Astrocyte (in vitro differentiated cells and primary cell): ENCODE measurements around the gene STKLD1. TPM values are rescaled to one million over a fixed set of nuclear protein-coding genes. Genes with fewer than 3 reads are reported as not detected.
A peak's percentile ranks its signal among the peaks of the same experiment; 100 is the strongest.
"Not testable (repeated sequence)": the region's sequence is repeated elsewhere in the genome, so short reads cannot be mapped to it uniquely, and the experiment has no call there.

Experiments
- DNase-seq: peaks from one replicate; pipeline ENCODE4 v3.0.0-alpha.2; 2010; ENCODE audit warnings: low read depth
- FAIRE-seq: peaks from 2 replicates; lab custom pipeline; 2011; peaks lifted over from hg19 to GRCh38; lab: Jason Lieb, UNC
- H2AFZ ChIP-seq: 2 replicates; pipeline ENCODE4 v1.6.0; 2012; ENCODE audit warnings: low read depth, low read length, inconsistent platforms
- H3K27ac ChIP-seq: 2 replicates; pipeline ENCODE4 v1.5.1; 2011; ENCODE audit warnings: low read depth, low read length, inconsistent platforms
- H3K27me3 ChIP-seq: 2 replicates; pipeline ENCODE4 v1.6.0; 2011; ENCODE audit warnings: low read length, inconsistent platforms; ENCODE audit not compliant: insufficient read depth
- H3K36me3 ChIP-seq: 2 replicates; pipeline ENCODE4 v1.5.1; 2011; ENCODE audit warnings: low read length, inconsistent platforms; ENCODE audit not compliant: insufficient read depth
- H3K4me1 ChIP-seq: 2 replicates; pipeline ENCODE4 v1.5.1; 2011; ENCODE audit warnings: low read length, inconsistent platforms; ENCODE audit not compliant: insufficient read depth
- H3K4me2 ChIP-seq: 2 replicates; pipeline ENCODE4 v1.6.0; 2012; ENCODE audit warnings: low read length, inconsistent platforms
- H3K4me3 ChIP-seq: 2 replicates; pipeline ENCODE4 v1.5.1; 2011; ENCODE audit warnings: low read depth, mild to moderate bottlenecking, low read length, inconsistent platforms; ENCODE audit not compliant: insufficient read depth
- H3K79me2 ChIP-seq: 2 replicates; pipeline ENCODE4 v1.6.0; 2012; ENCODE audit warnings: mild to moderate bottlenecking, low read length, inconsistent platforms; ENCODE audit not compliant: insufficient read depth
- H3K9ac ChIP-seq: 2 replicates; pipeline ENCODE4 v1.6.0; 2012; ENCODE audit warnings: mild to moderate bottlenecking, low read length, inconsistent platforms
- H3K9me3 ChIP-seq: 2 replicates; pipeline ENCODE4 v1.5.1; 2012; ENCODE audit warnings: low read depth, mild to moderate bottlenecking, low read length, inconsistent platforms; ENCODE audit not compliant: insufficient read depth
- H4K20me1 ChIP-seq: 2 replicates; pipeline ENCODE4 v1.6.0; 2012; ENCODE audit warnings: low read length, inconsistent platforms; ENCODE audit not compliant: insufficient read depth
- H3K27ac Mint-ChIP-seq: one replicate; pipeline ENCODE4 v1.8.0; 2021; ENCODE audit warnings: mild to moderate bottlenecking, mixed read lengths; ENCODE audit not compliant: unreplicated experiment
- H3K27me3 Mint-ChIP-seq: one replicate; pipeline ENCODE4 v1.8.0; 2021; ENCODE audit warnings: low read depth, mixed read lengths; ENCODE audit not compliant: unreplicated experiment
- H3K36me3 Mint-ChIP-seq: one replicate; pipeline ENCODE4 v1.8.0; 2021; ENCODE audit warnings: low read depth, mixed read lengths; ENCODE audit not compliant: unreplicated experiment
- H3K4me1 Mint-ChIP-seq: one replicate; pipeline ENCODE4 v1.8.0; 2021; ENCODE audit warnings: low read depth, mixed read lengths; ENCODE audit not compliant: unreplicated experiment
- H3K4me3 Mint-ChIP-seq: one replicate; pipeline ENCODE4 v1.8.0; 2021; ENCODE audit warnings: mild to moderate bottlenecking, moderate library complexity, mixed read lengths; ENCODE audit not compliant: unreplicated experiment
- H3K9me3 Mint-ChIP-seq: one replicate; pipeline ENCODE4 v1.8.0; 2021; ENCODE audit warnings: mild to moderate bottlenecking, mixed read lengths; ENCODE audit not compliant: unreplicated experiment
- EZH2 ChIP-seq: IDR thresholded peaks from 2 replicates; pipeline ENCODE4 v1.6.1; 2012; ENCODE audit warnings: mild to moderate bottlenecking, low read length, inconsistent platforms; ENCODE audit not compliant: insufficient read depth
- total RNA-seq: library from RNA; stranded (reverse); gene quantifications from 2 replicates; pipeline ENCODE4 v1.2.1, GENCODE V29; 2021
- TF ChIP-seq, protein P1 (sequence below): IDR thresholded peaks from 2 replicates; pipeline ENCODE4 v1.5.1; 2011; ENCODE audit warnings: low read depth, mild to moderate bottlenecking, inconsistent platforms, low read length, moderate library complexity; ENCODE audit not compliant: insufficient read depth

STKLD1 gene
- total RNA-seq, 1 donor from 2014 or later: 0.82 TPM

DNA sequence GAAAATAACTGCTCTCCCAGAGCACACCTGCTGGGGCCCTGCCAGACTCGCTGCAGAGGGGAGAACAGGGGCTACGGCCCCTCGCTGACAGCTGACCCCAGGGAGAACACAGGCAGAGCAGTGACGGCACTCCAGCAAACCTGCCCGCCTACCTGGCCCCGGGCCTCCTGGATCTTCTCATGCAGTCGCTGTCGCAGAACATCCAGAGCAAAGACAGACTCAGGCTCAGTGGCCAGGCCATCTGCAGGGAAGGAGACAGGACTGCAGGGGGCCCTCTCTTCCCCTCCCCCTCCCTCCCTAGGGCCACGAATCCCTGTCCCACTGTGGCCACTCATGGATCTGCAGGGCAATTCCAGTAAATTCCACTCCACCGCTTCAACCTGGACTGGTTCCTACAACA lies 42.6 kb upstream of the STKLD1 start:
- peak overlapping the region; percentile 14 for H3K4me3 Mint-ChIP-seq
- peaks cover 14% of the 10 kb centered on the region for H3K36me3 Mint-ChIP-seq
- Histone ChIP-seq H2AFZ (no peak overlapping the region), H3K9ac (no peak overlapping the region), H3K27ac (no peak overlapping the region), H3K4me3 (no peak overlapping the region), H3K9me3 (no peaks in the 10 kb centered on the region), H3K27me3 (no peaks in the 10 kb centered on the region), H3K4me2 (no peak overlapping the region), H3K4me1 (peaks cover 7% of the 10 kb centered on the region), H3K36me3 (peaks cover 24% of the 10 kb centered on the region), H4K20me1 (peaks cover 40% of the 10 kb centered on the region), H3K79me2 (peaks cover 36% of the 10 kb centered on the region)
- FAIRE-seq: no peak
- H3K27me3 Mint-ChIP-seq: no peaks in the 10 kb centered on the region
- peaks cover 14% of the 10 kb centered on the region for H3K4me1 Mint-ChIP-seq
- TF ChIP-seq, protein P1, sequence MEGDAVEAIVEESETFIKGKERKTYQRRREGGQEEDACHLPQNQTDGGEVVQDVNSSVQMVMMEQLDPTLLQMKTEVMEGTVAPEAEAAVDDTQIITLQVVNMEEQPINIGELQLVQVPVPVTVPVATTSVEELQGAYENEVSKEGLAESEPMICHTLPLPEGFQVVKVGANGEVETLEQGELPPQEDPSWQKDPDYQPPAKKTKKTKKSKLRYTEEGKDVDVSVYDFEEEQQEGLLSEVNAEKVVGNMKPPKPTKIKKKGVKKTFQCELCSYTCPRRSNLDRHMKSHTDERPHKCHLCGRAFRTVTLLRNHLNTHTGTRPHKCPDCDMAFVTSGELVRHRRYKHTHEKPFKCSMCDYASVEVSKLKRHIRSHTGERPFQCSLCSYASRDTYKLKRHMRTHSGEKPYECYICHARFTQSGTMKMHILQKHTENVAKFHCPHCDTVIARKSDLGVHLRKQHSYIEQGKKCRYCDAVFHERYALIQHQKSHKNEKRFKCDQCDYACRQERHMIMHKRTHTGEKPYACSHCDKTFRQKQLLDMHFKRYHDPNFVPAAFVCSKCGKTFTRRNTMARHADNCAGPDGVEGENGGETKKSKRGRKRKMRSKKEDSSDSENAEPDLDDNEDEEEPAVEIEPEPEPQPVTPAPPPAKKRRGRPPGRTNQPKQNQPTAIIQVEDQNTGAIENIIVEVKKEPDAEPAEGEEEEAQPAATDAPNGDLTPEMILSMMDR: no peak
- no peak for TF ChIP-seq EZH2
- H3K9me3 Mint-ChIP-seq: no peaks in the 10 kb centered on the region
- DNase-seq: no peak
- no peak overlapping the region for H3K27ac Mint-ChIP-seq

DNA sequence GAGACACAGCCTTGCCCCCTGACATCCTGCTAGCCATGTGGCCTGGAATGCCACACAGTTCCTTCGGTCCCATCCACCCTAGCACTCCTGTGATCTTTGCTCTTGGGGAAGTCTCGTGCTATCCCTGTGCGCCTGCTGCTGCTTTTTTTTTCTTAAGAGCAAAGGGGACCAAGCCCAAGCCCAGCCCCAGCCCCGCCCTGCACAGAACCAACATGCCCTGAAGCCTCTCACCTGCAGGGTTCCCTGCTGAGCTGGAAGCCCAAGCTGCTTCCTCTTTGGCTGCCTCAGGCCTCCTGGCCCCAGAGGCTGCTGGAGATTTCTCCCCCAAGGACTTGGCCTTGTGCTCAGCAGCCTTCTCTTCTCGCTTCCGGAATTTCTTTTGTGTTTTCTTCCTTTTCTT lies 42.0 kb upstream of the STKLD1 start:
- Histone ChIP-seq H3K79me2 (peaks cover 36% of the 10 kb centered on the region), H2AFZ (no peak overlapping the region), H3K27me3 (no peaks in the 10 kb centered on the region), H3K27ac (no peak overlapping the region), H3K9me3 (no peaks in the 10 kb centered on the region), H3K4me2 (no peak overlapping the region), H3K4me1 (peaks cover 7% of the 10 kb centered on the region), H3K36me3 (peaks cover 24% of the 10 kb centered on the region), H4K20me1 (peaks cover 40% of the 10 kb centered on the region), H3K9ac (no peak overlapping the region), H3K4me3 (no peak overlapping the region)
- no peak for FAIRE-seq
- peak overlapping the region; percentile 14 for H3K27ac Mint-ChIP-seq
- peaks cover 14% of the 10 kb centered on the region for H3K4me1 Mint-ChIP-seq
- H3K36me3 Mint-ChIP-seq: peaks cover 16% of the 10 kb centered on the region
- DNase-seq: no peak
- no peaks in the 10 kb centered on the region for H3K27me3 Mint-ChIP-seq
- TF ChIP-seq EZH2: no peak
- TF ChIP-seq, protein P1: no peak
- no peaks in the 10 kb centered on the region for H3K9me3 Mint-ChIP-seq
- H3K4me3 Mint-ChIP-seq: peak overlapping the region; percentile 99

DNA sequence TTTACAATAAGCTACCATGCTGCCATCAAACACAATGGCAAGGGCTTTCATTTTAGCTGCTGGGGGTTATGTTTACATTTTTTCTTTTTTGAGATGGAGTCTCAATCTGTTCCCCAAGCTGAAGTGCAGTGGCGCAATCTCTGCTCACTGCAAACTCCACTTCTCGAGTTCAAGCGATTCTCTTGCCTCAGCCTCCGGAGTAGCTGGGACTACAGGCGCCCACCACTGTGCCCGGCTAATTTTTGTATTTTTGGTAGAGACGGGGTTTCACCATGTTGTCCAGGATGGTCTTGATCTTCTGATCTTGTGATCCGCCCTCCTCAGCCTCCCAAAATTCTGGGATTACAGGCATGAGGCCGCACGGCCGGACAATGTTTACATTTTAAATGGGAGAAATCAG lies 41.3 kb upstream of the STKLD1 start:
- H3K27me3 ChIP-seq, FAIRE-seq, H3K4me1 ChIP-seq, H3K9me3 Mint-ChIP-seq, H2AFZ ChIP-seq, H3K27me3 Mint-ChIP-seq, H3K27ac ChIP-seq, H3K9me3 ChIP-seq, DNase-seq: not testable (repeated sequence)
- peak overlapping the region; percentile 84 for H3K9ac ChIP-seq
- peaks cover 19% of the 10 kb centered on the region for H3K36me3 Mint-ChIP-seq
- H4K20me1 ChIP-seq: peaks cover 37% of the 10 kb centered on the region
- H3K79me2 ChIP-seq: peaks cover 36% of the 10 kb centered on the region
- peak overlapping the region; percentile 92 for H3K4me3 ChIP-seq
- H3K4me3 Mint-ChIP-seq: peak overlapping the region; percentile 99
- peaks cover 29% of the 10 kb centered on the region for H3K36me3 ChIP-seq
- H3K4me2 ChIP-seq: peak overlapping the region; percentile 99
- peaks cover 14% of the 10 kb centered on the region for H3K4me1 Mint-ChIP-seq
- peak overlapping the region; percentile 89 for H3K27ac Mint-ChIP-seq
